SJSA1 (cell line): ENCODE measurements around the gene UQCRQ. TPM values are rescaled to one million over a fixed set of nuclear protein-coding genes. Genes with fewer than 3 reads are reported as not detected.

ENCODE experiments used
- DNase-seq, 2 experiments: peaks; one replicate each; pipeline ENCODE4 v3.0.0-alpha.2; 2015 to 2020; ENCODE audit warnings: low spot score in 2 of 2, low read depth in 1 of 2
- H3K27ac ChIP-seq: fragments of 250-450 bp; sonication (Bioruptor Pico); 2 replicates; pipeline ENCODE4 v1.5.1; 2020; ENCODE audit warnings: mild to moderate bottlenecking, moderate library complexity
- H3K27me3 ChIP-seq: fragments of 250-450 bp; sonication (Bioruptor Pico); replicated peaks from 2 replicates; pipeline ENCODE4 v1.5.1; 2020; ENCODE audit warnings: mild to moderate bottlenecking, moderate library complexity
- H3K36me3 ChIP-seq: fragments of 250-450 bp; sonication (Bioruptor Pico); 2 replicates; pipeline ENCODE4 v1.5.1; 2020; ENCODE audit warnings: mild to moderate bottlenecking
- H3K4me1 ChIP-seq: fragments of 250-450 bp; sonication (Bioruptor Pico); replicated peaks from 2 replicates; pipeline ENCODE4 v1.6.1; 2021; ENCODE audit warnings: mild to moderate bottlenecking
- H3K4me3 ChIP-seq: fragments of 250-450 bp; sonication (Bioruptor Pico); 2 replicates; pipeline ENCODE4 v1.5.1; 2020; ENCODE audit warnings: mild to moderate bottlenecking
- H3K9me3 ChIP-seq: fragments of 250-450 bp; sonication (Bioruptor Pico); replicated peaks from 2 replicates; pipeline ENCODE4 v1.5.1; 2020; ENCODE audit warnings: mild to moderate bottlenecking
- total RNA-seq: library from RNA; depleted of rRNA; stranded (reverse); fragments of >200 nt; shearing (Covaris generic); gene quantifications from 2 replicates; pipeline ENCODE4 v1.2.3, GENCODE V29; 2014; rRNA removed

UQCRQ gene
- 330 and 440 TPM in 2 replicates for total RNA-seq

DNA sequence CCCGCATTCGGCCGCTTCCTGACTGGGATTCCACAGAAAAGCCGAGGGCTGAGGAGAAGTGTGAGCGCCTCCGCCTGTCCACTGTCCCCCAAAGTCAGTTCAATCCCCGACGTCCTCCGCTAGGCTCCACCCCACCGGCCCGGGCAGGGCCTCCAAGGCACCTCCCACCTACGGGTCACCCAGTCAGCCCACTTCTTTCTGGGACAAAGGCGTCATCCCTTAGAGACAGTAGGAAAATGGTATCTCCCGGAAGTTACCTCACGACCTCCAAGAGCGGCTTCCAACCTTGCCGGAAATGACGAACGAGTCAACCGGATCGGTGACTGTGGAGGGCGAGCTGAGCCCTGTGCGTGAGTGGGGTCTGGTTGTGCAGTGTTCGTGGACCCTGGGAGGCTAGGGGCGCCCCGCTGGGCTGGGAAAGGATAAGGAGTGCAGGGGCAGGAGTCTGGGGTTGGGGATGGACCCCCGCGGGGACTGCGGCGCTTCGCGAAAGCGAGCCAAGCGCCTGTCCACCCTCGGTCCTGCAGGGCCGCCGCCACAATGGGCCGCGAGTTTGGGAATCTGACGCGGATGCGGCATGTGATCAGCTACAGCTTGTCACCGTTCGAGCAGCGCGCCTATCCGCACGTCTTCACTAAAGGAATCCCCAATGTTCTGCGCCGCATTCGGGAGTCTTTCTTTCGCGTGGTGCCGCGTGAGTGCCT lies at the start of gene UQCRQ, which contains the start of gene GDF9:
TSS of gene UQCRQ (plus strand) at position 301 of the 704 bp plus-strand sequence. CDS start at position 541, 240 bp downstream.
TSS of gene GDF9 (minus strand) at position 128 of the 704 bp plus-strand sequence. CDS start 1,936 bp downstream, outside the sequence.
- Histone ChIP-seq H3K27me3 (no peaks in the 10 kb centered on the region), H3K36me3 (peaks cover 48% of the 10 kb centered on the region), H3K4me3 (peak within 1 kb of the TSS; percentile 86), H3K9me3 (no peaks in the 10 kb centered on the region), H3K27ac (peak within 1 kb of the TSS; percentile 74), H3K4me1 (peaks cover 15% of the 10 kb centered on the region)
- peak; percentile 99 to 100 for DNase-seq

DNA sequence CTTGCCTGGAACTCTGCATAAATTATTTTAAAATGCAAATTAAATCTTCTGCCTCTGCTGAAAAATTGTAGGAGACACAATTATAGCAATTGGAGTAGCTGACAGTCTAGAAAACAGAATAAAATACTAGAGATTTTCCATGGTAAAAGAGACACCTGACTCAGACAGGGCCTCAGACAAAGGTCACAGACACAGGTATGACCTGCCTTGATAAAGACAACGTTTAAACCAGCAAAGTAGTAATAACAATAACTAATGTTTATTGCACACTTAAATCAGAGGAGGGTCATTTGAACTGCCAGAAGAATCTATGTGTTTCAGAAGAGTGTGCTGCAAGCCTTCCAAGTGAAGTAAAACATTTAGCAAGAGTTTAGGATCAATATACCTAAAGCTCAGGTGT lies 49.4 kb upstream of the UQCRQ start:
- no peak for DNase-seq
- Histone ChIP-seq H3K4me1 (peaks cover 42% of the 10 kb centered on the region), H3K27ac (no peak overlapping the region), H3K9me3 (no peaks in the 10 kb centered on the region), H3K27me3 (peaks cover 16% of the 10 kb centered on the region), H3K4me3 (no peak overlapping the region), H3K36me3 (no peaks in the 10 kb centered on the region; the same call in 1 of the 2 replicates)

DNA sequence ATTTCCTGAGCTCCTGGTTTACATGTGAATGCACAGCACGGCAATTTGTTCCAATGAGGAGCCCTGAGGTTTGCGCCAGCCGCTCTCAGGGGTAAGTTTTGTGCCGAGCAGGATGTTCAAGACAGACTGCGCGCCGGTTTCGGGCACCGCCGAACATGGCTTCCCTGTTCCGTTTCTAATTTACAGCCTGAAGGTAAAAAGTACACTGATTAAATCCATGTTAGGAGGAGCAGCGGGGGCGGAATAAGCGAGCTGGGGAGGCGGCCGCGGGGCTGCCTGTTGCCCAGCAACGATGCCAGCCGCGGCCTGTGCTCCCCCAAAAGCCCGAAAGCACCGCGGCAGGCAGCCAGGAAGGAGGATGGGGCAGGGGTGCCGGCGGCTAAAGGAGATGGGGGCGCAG lies 47.0 kb upstream of the UQCRQ start:
- no peaks in the 10 kb centered on the region for H3K9me3 ChIP-seq
- no peak overlapping the region for H3K27ac ChIP-seq
- H3K4me1 ChIP-seq: peaks cover 35% of the 10 kb centered on the region
- no peak for DNase-seq
- H3K27me3 ChIP-seq: no peaks in the 10 kb centered on the region
- peaks cover 21% of the 10 kb centered on the region for H3K36me3 ChIP-seq
- no peak overlapping the region for H3K4me3 ChIP-seq

DNA sequence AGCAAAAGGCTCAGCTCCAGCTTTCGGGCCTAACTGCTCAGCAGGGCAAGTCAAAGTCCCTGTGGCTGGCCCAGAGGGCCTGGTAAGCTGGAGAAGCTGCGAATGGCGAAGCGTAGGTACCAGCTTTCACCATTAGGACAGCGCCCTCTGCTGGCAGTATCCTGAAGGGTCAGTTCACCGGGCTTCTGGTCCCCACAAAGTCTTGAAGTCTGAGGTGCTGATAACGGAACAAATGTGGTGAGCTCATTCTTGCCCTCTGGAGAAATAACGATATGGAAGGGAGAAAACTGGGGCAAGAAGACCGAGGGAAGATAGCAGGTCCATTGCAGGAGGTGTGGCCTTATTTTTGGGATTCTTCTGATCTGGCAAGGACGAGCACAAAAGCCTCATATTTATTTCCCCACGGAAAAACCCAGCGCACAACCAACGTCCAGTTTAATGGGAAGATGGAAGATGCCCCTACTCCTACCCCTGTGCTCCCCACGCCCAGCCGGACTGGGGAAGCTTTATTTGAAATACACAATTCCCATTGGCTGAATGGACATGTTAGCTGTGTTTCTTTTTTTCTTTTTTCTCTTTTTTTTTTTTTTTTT lies 46.2 kb upstream of the UQCRQ start:
- Histone ChIP-seq H3K4me1 (peaks cover 35% of the 10 kb centered on the region), H3K36me3 (peaks cover 29% of the 10 kb centered on the region), H3K27me3 (no peaks in the 10 kb centered on the region), H3K4me3 (no peak overlapping the region), H3K9me3 (no peaks in the 10 kb centered on the region), H3K27ac (no peak overlapping the region)
- peak; percentile 88 to 95 for DNase-seq

DNA sequence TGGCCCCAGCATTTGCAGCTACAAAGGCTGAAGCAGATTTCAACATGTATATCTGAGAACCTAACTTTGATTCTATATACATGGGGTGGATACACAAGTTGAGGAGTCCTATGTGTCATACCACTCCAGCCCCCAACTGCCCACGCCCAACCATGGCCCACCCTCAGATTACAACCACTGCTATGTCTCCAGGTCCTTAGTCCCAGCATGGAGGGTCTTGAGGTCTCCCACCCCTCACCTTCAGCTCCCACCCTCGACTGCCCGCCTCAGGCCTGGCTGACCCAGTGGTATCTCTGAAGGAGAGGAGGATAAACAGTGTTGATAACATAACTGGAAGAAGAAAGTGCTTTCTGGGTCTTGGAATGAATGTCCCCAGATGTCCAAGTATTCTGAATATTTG lies 45.1 kb upstream of the UQCRQ start:
- H3K27ac ChIP-seq: peak overlapping the region; percentile 15
- H3K4me1 ChIP-seq: peaks cover 39% of the 10 kb centered on the region

DNA sequence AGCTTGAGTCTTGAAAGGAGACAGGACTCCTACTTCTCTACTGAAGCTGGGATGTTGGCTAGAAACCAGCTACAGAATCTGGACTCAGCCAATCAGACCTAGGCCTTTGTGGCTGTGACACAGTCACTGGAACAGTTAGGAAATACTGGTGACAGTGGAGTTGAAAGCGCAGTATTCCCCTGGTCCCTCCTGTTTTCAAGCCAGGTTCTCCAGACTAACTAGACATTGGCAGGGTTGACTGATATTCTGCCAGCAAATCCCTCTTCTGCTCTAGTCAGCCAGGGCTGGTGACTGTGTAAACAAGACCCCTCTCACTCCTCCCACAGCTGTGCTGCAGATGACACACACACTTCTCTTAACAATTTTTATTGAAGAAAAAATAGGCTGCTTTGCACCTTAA lies 44.7 kb upstream of the UQCRQ start:
- Histone ChIP-seq H3K4me3 (no peak overlapping the region), H3K27me3 (no peaks in the 10 kb centered on the region), H3K36me3 (peaks cover 41% of the 10 kb centered on the region), H3K9me3 (no peaks in the 10 kb centered on the region), H3K4me1 (peaks cover 39% of the 10 kb centered on the region), H3K27ac (peak overlapping the region; percentile 15)
- DNase-seq: peak; percentile 44 to 59

More for the DNA sequence above, 45.1 kb upstream of the UQCRQ start:
- Histone ChIP-seq H3K27me3 (no peaks in the 10 kb centered on the region), H3K36me3 (peaks cover 37% of the 10 kb centered on the region), H3K9me3 (no peaks in the 10 kb centered on the region), H3K4me3 (no peak overlapping the region)
- DNase-seq: no peak

DNA sequence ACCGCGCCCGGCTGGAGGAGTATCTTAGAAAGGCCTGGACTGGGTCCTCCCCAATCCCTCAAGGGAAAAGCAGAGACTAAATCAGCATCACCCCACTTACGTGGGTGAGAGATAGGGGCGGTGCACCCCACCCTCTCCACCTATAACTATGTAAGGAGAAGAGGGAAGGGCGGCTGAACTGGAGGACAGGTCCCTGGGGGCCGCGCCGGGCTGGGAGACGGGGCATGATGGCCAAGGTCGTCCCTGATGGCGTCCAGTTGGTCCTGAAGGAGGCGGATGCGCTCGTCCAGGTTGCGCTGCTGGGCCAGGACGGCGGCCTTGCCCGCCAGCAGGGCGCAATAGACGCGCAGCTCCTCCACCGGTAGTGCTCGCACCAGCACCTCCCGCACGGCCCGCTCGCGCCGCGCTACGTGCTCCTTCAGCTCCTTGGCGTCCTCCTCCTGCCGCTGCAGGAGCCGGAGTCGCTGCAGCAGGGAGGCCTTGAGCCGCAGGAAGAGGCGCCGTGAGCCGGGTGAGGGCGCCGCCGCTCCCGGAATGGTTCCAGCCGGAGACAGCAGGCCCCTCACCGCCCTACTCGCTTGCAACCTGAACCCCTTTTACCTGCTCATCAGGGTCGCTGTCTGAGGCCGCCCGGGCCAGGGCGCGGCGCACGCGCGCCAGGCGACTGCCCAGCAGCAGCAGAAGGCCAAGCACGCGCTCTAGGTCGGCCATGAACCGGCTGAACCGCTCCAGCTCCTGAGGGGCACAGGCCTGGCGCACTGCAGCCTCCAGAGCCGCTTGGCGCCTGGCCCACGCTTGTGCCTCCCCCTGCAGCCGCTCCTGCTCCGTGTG lies 43.6 kb upstream of the UQCRQ start:
- H3K9me3 ChIP-seq: no peaks in the 10 kb centered on the region
- no peak overlapping the region for H3K4me3 ChIP-seq
- H3K27ac ChIP-seq: no peak overlapping the region
- DNase-seq: no peak
- peaks cover 52% of the 10 kb centered on the region for H3K36me3 ChIP-seq
- no peaks in the 10 kb centered on the region for H3K27me3 ChIP-seq
- peaks cover 42% of the 10 kb centered on the region for H3K4me1 ChIP-seq

DNA sequence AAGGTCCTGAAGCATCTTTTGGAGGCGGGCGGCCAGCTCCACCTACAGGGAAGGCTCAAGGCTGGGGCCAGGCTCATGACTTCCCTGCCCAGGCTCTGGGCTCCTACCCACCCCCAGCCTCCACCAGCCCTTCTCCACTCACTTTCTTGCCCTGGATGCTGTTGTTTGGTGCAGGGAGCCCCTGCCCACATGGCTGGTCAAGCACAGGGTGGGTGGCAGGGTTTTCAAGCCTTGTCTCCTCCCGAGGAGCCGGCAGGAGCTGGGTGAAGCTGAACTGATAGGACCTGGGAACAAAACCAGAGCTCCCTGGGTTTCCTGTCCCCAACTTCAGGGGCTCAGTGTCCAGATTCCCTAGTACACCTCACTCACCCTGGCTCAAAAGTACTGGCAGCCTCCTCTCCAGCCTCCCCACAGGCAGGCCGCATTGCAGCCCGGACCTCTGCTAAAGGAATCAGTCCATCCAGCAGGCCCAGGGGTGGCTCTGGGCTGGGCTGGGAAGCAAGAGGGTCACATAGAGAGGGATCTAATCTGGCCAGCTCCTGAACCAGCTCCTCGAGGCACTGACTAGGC lies 42.9 kb upstream of the UQCRQ start:
- no peak for DNase-seq
- Histone ChIP-seq H3K27ac (no peak overlapping the region), H3K9me3 (no peaks in the 10 kb centered on the region), H3K4me3 (no peak overlapping the region), H3K4me1 (peaks cover 42% of the 10 kb centered on the region), H3K36me3 (peaks cover 56% of the 10 kb centered on the region), H3K27me3 (no peaks in the 10 kb centered on the region)

DNA sequence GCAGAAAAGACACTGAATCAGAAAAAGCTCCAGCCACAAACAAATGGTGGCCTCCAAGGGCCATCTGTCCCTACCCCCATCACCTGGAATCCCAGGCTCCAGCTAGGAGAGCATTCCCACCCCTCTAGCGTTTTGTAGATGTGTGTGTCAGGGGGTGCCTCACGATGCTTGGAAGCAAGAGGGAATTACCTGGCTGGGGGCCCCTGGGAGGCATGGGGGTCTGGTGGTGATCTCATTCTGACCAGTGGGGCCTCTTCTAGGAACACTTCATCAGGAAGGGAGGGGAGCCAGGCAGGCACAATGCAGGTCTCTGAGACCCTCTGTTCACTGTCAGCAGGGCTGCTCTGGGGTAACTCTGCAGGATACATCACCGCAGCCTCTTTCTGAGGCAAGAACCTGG lies 42.0 kb upstream of the UQCRQ start:
- Histone ChIP-seq H3K4me3 (no peak overlapping the region), H3K27me3 (no peaks in the 10 kb centered on the region), H3K36me3 (peaks cover 64% of the 10 kb centered on the region), H3K9me3 (no peaks in the 10 kb centered on the region), H3K4me1 (peaks cover 48% of the 10 kb centered on the region), H3K27ac (no peak overlapping the region)
- no peak for DNase-seq

DNA sequence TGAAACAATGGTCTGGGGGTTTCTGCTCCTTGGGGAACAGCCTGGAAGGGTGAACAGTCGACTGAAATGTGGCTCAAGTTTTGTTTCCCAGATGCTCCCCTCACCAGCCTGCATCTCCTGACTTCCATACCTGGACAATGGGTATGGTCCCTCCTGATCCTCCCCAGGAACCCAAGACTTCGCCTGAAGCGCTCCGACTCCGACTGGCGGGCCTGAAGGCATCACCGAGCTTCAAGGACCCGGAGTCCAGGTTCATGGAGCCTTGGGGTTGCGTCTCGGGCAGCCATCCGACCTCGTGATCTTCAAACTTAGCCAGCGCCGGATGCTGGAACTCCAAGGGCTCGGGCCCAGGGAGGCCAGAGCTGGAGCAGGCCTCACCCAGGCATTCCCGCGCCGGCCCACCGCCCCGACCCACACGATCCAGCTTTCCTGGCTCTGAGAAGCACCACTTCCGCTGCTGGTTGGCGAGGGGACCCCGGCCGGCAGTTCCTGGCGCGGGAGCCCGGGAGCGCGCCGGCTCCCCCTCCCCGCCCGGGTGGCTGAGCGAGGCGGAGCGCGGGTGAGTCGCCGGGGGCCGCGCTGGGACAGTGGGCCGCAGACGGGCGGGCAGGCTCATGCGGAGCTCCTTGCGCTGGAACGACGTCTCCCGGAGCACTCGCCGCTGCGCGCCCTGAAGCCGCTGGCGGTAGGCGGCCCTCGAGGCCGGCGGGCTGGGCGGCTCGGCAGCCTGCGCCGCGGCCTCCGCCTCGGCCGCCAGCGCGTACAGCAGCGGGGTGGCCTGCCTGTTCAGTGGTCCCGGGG lies 41.2 kb upstream of the UQCRQ start:
- peaks cover 73% of the 10 kb centered on the region for H3K36me3 ChIP-seq
- H3K27me3 ChIP-seq: no peaks in the 10 kb centered on the region
- H3K4me3 ChIP-seq: no peak overlapping the region
- H3K4me1 ChIP-seq: peaks cover 48% of the 10 kb centered on the region
- no peak overlapping the region for H3K27ac ChIP-seq
- DNase-seq: no peak
- H3K9me3 ChIP-seq: no peaks in the 10 kb centered on the region

DNA sequence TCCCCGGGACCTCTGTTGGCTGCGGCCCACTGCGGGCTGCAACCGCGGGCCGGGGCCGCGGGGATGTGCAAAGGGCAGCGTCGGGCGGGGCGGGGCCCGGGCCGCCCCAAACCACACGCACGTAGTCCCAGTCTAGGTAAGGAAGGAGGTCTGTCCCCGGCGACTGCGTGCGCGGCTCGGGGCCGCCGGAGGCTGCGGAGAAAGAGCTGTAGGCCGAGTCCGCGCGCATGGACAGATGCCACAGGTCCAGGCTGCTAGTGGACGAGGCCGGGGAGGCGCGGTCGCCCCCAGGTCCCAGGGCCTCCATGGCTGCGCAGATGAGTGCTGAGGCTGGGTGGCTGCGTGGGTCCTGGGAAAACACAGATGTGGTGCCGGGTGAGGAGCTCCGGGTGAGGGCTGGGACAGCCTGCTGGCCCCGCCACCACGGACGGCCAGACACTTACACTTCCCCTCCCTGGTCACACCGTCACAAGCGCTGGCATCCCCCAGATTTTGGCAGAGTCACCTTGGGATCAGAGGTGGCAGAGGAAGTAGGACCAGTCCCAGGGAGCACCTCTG lies 40.5 kb upstream of the UQCRQ start:
- Histone ChIP-seq H3K27ac (no peak overlapping the region), H3K4me3 (no peak overlapping the region), H3K27me3 (no peaks in the 10 kb centered on the region), H3K9me3 (no peaks in the 10 kb centered on the region), H3K4me1 (peaks cover 45% of the 10 kb centered on the region), H3K36me3 (peaks cover 78% of the 10 kb centered on the region)
- DNase-seq: no peak

DNA sequence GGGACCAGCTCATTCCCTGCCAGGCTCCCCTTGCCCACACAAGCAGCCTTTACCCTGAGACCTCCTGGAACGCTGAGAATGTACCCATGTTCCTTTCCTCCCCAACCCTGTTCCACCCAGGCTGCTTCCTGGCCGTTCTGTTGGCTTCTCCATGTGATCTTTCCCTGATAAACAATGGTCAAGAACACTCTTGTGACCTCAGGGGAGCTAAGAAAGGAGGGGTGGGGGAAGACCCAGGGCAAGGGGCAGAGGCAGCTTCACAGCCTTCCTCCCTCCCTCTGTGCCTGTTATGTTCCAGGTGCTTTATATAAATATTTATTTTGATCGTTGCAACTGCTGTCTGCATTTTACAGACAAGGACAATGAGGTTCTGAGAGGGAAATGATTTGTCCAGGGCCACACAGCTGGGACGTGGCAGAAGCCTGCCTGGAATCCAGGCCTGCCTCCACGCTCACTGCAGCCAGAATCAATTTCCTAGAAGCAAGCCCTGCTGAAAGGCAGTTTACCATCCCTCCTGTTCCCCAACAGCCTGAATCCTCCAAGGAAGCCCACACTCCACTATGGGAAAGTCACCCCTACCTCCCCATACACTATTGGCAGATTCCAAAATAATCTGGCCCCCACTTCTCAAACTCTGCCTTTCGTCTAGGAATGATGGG lies 39.9 kb upstream of the UQCRQ start:
- Histone ChIP-seq H3K4me1 (peaks cover 42% of the 10 kb centered on the region), H3K9me3 (no peaks in the 10 kb centered on the region), H3K27ac (no peak overlapping the region), H3K27me3 (no peaks in the 10 kb centered on the region), H3K4me3 (no peak overlapping the region), H3K36me3 (peaks cover 78% of the 10 kb centered on the region)
- DNase-seq: peak in 1 of 2 experiments; percentile 17
